Neural crest cell (in vitro differentiated cells): ENCODE data around the gene OR2T1. TPM values are rescaled to one million over a fixed set of nuclear protein-coding genes. Genes with fewer than 3 reads are reported as not detected.
"Not testable (repeated sequence)": the region's sequence is repeated elsewhere in the genome, so short reads cannot be mapped to it uniquely, and the experiment has no call there.

Source experiments
- DNase-seq: peaks from one replicate; pipeline ENCODE4 v3.0.0; 2021; ENCODE audit warnings: low read depth, mixed read lengths, low spot score
- H3K27ac Mint-ChIP-seq: one replicate; pipeline ENCODE4 v1.8.0; 2021; ENCODE audit warnings: mild to moderate bottlenecking, mixed read lengths; ENCODE audit not compliant: unreplicated experiment
- H3K27me3 Mint-ChIP-seq: 2 replicates; pipeline ENCODE4 v1.8.0; 2021; ENCODE audit warnings: low read depth, mild to moderate bottlenecking, mixed read lengths
- H3K36me3 Mint-ChIP-seq: 2 replicates; pipeline ENCODE4 v1.8.0; 2021; ENCODE audit warnings: low read depth, mild to moderate bottlenecking, mixed read lengths
- H3K4me1 Mint-ChIP-seq: 2 replicates; pipeline ENCODE4 v1.8.0; 2021; ENCODE audit warnings: mixed read lengths
- H3K4me3 Mint-ChIP-seq: one replicate; pipeline ENCODE4 v1.8.0; 2021; ENCODE audit warnings: mild to moderate bottlenecking, mixed read lengths
- H3K9me3 Mint-ChIP-seq: 2 replicates; pipeline ENCODE4 v1.8.0; 2021; ENCODE audit warnings: mixed read lengths
- total RNA-seq: library from RNA; stranded (reverse); gene quantifications from 2 replicates; pipeline ENCODE4 v1.2.1, GENCODE V29; 2021

The OR2T1 gene
- total RNA-seq, 1 donor from 2014 or later = not detected

DNA sequence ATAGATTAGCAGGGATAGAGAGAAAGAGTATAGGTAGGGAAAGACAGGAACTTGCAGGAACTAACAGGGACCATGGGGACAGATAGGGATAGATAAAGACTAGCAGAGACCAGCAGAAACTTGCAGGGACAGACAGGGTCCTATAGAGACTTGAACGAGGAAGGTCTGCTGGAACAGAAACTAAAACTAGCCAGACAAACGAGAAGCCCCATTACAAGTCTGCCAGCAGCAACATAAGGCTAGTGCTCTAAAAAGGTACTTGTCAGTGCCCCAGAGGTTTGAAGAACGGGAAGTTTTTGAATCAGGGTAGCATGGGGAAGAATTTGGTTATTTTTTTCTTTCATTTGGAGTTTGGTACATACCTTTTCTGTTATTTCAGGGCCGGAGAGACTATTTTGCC is 29.4 kb downstream of the OR2T1 start:
- DNase-seq, H3K36me3 Mint-ChIP-seq, H3K27ac Mint-ChIP-seq, H3K4me3 Mint-ChIP-seq, H3K4me1 Mint-ChIP-seq, H3K27me3 Mint-ChIP-seq: not testable (repeated sequence)
- peaks cover 24% of the 10 kb centered on the region for H3K9me3 Mint-ChIP-seq

DNA sequence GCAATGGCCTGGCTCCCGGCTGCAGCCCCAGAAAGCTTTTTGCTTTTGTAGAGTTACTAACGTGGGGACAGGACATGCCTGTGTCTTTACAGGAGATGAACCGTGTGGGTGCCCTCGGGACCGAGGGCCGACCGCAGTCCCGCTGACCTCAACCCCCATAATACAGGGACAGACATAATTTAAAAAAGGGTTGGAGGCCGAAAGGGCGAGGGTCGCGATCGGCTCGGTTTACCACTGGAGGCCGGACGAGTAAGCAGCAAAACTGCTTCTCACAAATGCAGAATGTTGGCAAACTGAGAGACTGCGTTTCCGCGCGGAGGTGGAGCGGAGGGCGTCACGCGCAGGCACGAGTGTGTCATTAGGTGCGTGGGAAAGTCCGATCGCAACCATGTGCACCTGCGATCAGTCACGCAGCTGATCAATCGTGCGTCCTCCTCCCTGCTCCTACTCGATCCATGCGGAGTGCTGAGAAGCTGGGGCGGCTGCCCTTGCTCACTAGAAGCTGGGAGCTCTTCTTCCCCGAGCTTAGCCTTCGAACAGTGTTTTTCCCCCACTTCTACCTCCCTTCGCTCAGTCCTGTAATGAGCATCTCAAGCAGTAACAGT is 31.1 kb downstream of the OR2T1 start:
- H3K27ac Mint-ChIP-seq, H3K4me1 Mint-ChIP-seq, H3K4me3 Mint-ChIP-seq, H3K36me3 Mint-ChIP-seq, H3K27me3 Mint-ChIP-seq, DNase-seq: not testable (repeated sequence)
- peaks cover 21% of the 10 kb centered on the region for H3K9me3 Mint-ChIP-seq

DNA sequence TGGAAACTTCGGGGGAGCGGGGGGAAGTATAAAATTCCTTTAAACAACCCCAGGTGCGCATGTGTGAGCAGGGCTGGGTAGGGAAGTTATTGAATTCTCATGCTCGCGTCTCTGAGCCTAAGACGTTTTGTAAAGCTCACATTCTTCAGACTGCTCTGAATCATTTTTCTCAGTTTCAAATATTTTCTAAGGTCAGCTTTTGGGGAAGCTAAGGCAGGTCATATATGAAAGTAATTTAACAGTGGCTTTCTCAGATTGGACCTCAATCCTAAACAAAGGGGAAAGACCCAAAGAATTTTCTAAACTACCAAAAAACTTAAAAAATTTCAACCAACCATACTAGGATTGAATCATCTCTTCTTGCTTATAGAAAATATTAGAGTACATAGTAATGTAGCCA is 32.1 kb downstream of the OR2T1 start:
- H3K9me3 Mint-ChIP-seq = peaks cover 19% of the 10 kb centered on the region
- not testable (repeated sequence) for H3K4me1 Mint-ChIP-seq, H3K27me3 Mint-ChIP-seq, DNase-seq, H3K36me3 Mint-ChIP-seq, H3K27ac Mint-ChIP-seq, H3K4me3 Mint-ChIP-seq

DNA sequence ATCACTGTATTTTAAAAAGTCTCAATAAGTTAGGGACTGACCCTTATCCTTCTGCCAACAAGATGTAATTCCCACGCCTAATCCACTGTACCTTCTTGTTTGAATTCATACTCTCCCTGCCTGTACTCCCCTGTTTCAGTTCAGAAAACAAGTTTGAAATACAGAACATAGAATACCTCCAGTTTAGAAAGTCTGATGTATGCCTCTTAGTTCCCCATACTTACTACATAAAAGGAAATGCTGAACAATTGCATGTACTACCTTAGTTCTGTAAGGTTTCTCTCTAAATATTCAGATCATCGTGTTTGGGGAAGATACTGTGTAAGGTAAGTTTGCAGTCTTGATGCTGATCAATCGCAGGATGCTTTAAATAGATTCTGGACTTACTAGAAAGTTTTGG is 33.5 kb downstream of the OR2T1 start:
- not testable (repeated sequence) for H3K4me1 Mint-ChIP-seq, H3K36me3 Mint-ChIP-seq, H3K27me3 Mint-ChIP-seq, DNase-seq, H3K4me3 Mint-ChIP-seq, H3K27ac Mint-ChIP-seq
- H3K9me3 Mint-ChIP-seq = peaks cover 13% of the 10 kb centered on the region

DNA sequence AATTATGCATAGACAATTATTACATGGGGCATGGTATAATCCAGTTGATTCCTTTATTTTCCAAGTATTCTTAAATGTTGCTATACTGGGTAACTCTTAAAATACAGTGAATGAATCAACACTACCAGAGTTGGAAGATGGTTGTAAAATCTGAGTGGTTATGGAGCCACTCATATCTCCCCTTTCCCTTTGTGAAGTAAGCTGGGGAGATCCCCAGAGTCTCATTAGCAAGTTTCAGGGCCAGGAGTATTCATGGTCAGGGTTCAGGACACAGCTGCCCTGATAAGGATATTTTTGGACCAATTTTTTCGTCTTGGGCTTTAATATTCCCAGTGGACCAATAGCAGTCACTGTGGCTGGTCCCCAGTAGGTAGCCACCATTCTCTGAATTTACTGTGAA is 35.8 kb downstream of the OR2T1 start:
- not testable (repeated sequence) for H3K9me3 Mint-ChIP-seq, H3K27me3 Mint-ChIP-seq, H3K4me1 Mint-ChIP-seq, DNase-seq, H3K4me3 Mint-ChIP-seq, H3K27ac Mint-ChIP-seq, H3K36me3 Mint-ChIP-seq

DNA sequence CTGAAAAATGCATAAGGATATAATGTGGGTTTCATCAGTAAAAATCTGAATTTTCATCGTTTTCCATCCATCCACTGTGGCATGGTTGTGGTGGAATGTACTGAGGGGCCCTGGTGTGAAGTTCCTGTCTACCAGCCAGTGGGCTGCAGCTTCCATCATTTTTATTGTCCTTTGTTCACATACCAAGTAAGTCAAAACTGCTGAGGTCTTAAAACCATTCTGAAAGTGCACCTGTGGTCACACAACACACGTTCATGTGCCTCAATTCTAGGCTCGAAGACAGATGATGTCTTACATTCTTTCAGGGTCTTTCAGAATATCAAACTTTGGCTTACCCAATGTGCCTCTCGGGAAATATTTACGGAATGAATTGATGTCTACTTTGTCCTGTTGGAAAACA is 36.4 kb downstream of the OR2T1 start:
- not testable (repeated sequence) for H3K27ac Mint-ChIP-seq, H3K4me1 Mint-ChIP-seq, H3K4me3 Mint-ChIP-seq, H3K27me3 Mint-ChIP-seq, H3K9me3 Mint-ChIP-seq, H3K36me3 Mint-ChIP-seq, DNase-seq

DNA sequence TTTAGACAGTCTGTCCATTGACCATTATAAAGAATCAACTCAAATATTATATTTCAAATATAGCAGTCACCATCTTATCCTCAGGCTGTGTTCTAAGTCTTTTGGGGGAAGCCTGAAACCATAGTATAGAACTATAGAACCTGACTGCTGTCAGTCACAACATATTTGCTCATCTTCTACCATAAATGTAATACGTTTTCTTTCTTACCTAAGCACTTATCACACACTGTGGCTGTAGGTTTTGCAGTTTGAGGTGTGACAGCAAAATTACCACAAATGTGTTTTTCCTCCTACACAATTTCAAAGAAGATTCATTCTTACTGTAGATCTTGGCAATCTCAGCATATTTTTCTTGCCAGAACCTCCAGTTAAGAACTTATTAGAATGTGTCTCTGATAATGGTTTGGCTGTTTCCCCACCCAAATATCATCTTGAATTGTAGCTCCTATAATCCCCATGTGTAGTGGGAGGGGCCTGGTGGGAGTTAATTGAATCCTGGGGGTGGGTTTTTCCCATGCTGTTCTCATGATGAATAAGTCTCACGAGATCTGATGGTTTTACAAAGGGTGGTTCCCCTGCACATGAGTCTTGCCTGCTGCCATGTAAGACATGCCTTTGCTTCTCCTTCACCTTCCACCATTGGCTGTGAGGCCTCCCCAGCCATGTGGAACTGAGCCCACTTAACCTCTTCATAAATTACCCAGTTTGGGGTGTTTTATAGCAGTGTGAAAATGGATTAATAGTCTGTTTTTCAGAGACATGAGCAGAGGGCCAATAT is 39.8 kb downstream of the OR2T1 start:
- H3K27ac Mint-ChIP-seq, H3K27me3 Mint-ChIP-seq, H3K4me3 Mint-ChIP-seq, H3K4me1 Mint-ChIP-seq, H3K36me3 Mint-ChIP-seq, DNase-seq: not testable (repeated sequence)
- peaks cover 18% of the 10 kb centered on the region for H3K9me3 Mint-ChIP-seq

DNA sequence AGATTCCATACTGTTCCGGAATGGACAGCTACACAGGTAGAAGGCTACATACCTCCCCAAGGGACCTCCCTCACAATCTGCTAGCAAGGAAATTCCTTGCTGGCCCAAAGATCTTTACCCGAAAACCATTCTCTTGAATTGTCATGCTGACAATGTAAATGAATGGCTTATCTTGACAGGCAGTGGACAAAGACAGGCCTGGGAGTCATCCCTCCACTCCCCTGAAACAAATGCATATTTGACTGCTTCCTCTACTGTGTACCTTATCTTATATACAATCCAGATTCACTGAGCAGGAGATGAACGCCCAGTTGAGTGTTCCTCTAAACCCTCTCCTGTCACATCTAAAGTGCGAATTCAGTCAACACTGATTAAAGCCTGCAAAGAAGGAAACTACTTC is 41.8 kb downstream of the OR2T1 start:
- DNase-seq, H3K27me3 Mint-ChIP-seq, H3K36me3 Mint-ChIP-seq, H3K27ac Mint-ChIP-seq, H3K4me1 Mint-ChIP-seq, H3K4me3 Mint-ChIP-seq: not testable (repeated sequence)
- peaks cover 15% of the 10 kb centered on the region for H3K9me3 Mint-ChIP-seq

DNA sequence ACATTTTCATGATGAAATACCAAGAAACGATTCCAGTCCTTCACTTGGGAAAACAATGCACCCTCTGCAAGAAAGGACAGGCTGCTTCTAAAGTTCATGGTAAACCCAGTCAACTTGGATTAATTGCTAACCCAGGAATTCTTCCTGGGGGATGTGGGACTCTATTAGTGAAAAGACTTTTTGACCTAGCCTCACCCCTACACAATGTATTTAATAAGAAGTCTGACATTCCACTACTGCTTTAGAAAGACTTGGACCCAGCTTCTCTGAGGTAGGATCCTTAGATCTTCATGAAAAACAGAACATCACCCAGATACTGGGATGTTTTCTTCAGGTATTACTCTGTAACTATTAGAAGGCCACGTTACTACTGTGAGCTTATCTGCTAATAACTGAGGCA is 42.6 kb downstream of the OR2T1 start, which contains the start of gene OR2T2:
Gene OR2T2, plus strand, starts transcription at position 239 of the 400 bp plus-strand sequence. CDS start 7,161 bp downstream, outside the sequence.
- H3K9me3 Mint-ChIP-seq = peaks cover 15% of the 10 kb centered on the region
- H3K4me3 Mint-ChIP-seq, DNase-seq, H3K36me3 Mint-ChIP-seq, H3K27me3 Mint-ChIP-seq, H3K4me1 Mint-ChIP-seq, H3K27ac Mint-ChIP-seq: not testable (repeated sequence)

DNA sequence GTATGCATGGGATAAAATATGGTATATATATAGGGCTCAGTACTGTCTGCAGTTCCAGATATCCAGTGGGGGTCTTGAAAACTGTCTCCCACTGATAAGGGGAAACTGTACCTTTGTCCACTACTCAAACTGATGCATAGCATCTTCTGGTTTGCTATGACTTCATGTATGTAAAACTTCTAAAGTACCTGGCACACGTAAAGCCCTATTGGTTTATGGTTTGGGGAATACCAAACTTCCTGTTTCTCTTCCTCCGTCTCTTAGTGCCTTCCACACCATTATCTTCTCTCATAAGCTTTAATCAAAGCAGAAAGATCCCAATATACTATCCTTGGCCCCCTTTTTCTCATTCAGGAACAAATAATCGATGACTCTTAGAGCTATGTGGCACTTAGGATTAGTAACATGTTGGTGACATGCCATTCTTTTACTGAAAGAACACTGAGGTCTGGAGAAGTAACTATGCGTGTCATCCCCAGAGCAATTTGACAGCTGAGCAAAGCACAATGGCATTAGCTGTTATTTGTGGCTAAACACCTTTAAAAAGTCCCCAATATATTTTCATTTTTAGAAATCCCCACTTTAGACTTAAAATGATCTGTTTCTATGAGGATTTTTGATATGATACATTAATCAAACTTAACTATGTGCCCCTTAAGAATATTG is 45.7 kb downstream of the OR2T1 start:
- not testable (repeated sequence) for H3K36me3 Mint-ChIP-seq, H3K27ac Mint-ChIP-seq, H3K27me3 Mint-ChIP-seq

DNA sequence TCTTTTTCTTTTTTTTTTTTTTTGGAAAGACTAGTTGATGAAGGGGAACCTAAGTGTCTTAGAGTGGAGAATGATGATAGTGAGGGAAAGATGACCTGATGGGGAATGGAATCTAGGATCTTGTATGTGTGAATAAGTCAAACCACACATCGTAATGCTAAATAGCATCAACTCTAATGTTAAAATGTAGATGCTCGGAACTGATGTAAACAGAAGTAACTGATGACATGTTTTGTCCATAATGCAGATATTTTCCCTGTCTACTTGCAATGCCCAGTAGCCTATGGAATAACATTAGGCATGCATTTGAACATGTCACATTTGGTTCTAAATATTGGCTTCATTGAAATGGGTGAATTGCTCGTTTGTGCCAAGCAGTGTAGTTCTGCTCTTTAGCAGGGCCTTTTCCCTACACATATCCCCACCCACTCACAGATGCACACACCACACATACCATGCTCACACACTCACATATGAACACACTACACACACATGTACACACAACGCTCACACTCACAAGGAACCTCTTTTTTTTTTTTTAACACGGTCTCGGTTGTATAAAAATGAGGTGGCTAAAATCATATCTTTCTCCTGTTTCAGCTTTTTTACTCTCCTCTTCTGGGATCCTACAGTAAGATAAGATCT is 47.1 kb downstream of the OR2T1 start:
- H3K36me3 Mint-ChIP-seq, DNase-seq, H3K4me1 Mint-ChIP-seq: not testable (repeated sequence)

More for the DNA sequence above, 45.7 kb downstream of the OR2T1 start:
- H3K4me3 Mint-ChIP-seq, DNase-seq, H3K4me1 Mint-ChIP-seq: not testable (repeated sequence)
- peaks cover 11% of the 10 kb centered on the region for H3K9me3 Mint-ChIP-seq

DNA sequence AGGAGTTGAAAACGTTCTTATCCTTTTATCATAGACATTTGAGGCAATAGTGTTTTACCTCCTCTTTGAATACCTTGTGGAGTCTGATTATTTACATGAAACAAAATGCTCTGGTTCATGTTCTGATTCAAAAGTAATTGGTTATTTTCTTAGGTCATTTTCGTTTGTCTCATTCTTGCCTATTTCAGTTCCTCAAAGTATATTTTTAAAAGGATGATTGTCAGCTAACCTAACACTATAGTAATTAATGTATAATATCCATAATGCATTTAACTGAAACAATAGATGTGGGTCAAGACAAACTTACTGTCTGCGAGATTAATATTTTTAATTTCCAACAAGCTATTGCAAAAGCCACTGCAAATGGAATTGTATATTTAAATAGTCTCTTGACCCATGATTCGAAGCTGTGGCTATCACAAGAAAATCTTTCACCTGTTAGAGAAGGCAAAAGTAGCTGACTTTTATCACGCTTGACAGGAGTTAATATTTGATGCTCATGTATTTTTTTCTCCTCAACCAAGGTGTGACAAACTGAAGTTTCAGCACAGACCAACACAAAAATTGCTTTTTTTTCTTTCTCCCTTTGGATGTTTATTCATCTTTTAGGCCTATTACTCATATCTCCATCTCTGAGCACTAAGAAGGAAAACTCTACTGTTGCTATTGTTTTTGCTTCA is 47.8 kb downstream of the OR2T1 start:
- not testable (repeated sequence) for DNase-seq, H3K4me1 Mint-ChIP-seq, H3K36me3 Mint-ChIP-seq, H3K27me3 Mint-ChIP-seq, H3K4me3 Mint-ChIP-seq, H3K27ac Mint-ChIP-seq, H3K9me3 Mint-ChIP-seq

More for the DNA sequence above, 47.1 kb downstream of the OR2T1 start:
- H3K9me3 Mint-ChIP-seq, H3K4me3 Mint-ChIP-seq, H3K27me3 Mint-ChIP-seq, H3K27ac Mint-ChIP-seq: not testable (repeated sequence)

DNA sequence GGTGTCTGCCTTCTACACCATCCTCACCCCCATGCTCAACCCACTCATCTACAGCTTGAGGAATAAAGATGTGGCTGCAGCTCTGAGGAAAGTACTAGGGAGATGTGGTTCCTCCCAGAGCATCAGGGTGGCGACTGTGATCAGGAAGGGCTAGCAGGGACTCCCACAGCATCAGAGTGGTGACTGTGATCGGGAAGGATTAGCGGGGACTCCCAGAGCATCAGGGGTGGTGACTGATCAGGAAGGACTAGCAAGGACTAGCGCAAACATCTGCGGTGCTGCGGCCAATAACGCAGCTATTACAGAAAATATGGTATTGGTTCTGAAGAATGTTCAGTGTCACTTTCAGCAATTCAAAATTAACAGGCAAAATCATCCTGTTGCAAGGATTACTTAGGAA is 50.8 kb downstream of the OR2T1 start:
- H3K27ac Mint-ChIP-seq, H3K4me3 Mint-ChIP-seq, H3K27me3 Mint-ChIP-seq, DNase-seq, H3K9me3 Mint-ChIP-seq, H3K4me1 Mint-ChIP-seq, H3K36me3 Mint-ChIP-seq: not testable (repeated sequence)
